Activated gamma-delta T cell treated with anti-CD3 and anti-CD28 coated beads, Interleukin-2, amount 50 U/mL, for 16 hours (primary cell): Measurements from ENCODE around the gene TMEM208.

Experiments
- DNase-seq: peaks from one replicate; pipeline ENCODE4 v3.0.0-alpha.2; 2020; ENCODE audit warnings: low read depth

TMEM208 gene

GRCh38 chr16:67209565-67209964 is 17.4 kb upstream of the TMEM208 start:
- no peak for DNase-seq

- DNase-seq, result no peak
Measured at GRCh38 chr16:67210069-67210937, 16.6 kb upstream of the TMEM208 start.

- DNase-seq, result no peak
Measured at GRCh38 chr16:67211674-67212073, 15.3 kb upstream of the TMEM208 start.

GRCh38 chr16:67212766-67213165 is 14.2 kb upstream of the TMEM208 start:
- DNase-seq, result no peak

GRCh38 chr16:67213197-67214019 is 13.5 kb upstream of the TMEM208 start:
- DNase-seq, result no peak

- no peak for DNase-seq
Measured at GRCh38 chr16:67215706-67216105, 11.2 kb upstream of the TMEM208 start.

- no peak for DNase-seq
Measured at GRCh38 chr16:67216612-67217490, 10.1 kb upstream of the TMEM208 start.

GRCh38 chr16:67223992-67224391 is 2.9 kb upstream of the TMEM208 start:
- DNase-seq, result no peak

GRCh38 chr16:67226295-67226803 is 581 bp upstream of the TMEM208 start:
- DNase-seq, result no peak

- no peak for DNase-seq
Measured at GRCh38 chr16:67227567-67227921, 614 bp downstream of the TMEM208 start.

- DNase-seq, result no peak
Measured at GRCh38 chr16:67228034-67228785, 1.3 kb downstream of the TMEM208 start.

- no peak for DNase-seq
Measured at GRCh38 chr16:67228905-67229304, 2.0 kb downstream of the TMEM208 start.

GRCh38 chr16:67229906-67230808 is 3.2 kb downstream of the TMEM208 start:
- no peak for DNase-seq

GRCh38 chr16:67230809-67231660 is 4.1 kb downstream of the TMEM208 start:
- DNase-seq, result no peak

GRCh38 chr16:67233596-67233995 is 6.7 kb downstream of the TMEM208 start:
- DNase-seq, result no peak

GRCh38 chr16:67234180-67234597 is 7.3 kb downstream of the TMEM208 start:
- no peak for DNase-seq

GRCh38 chr16:67235816-67236562 is 9.1 kb downstream of the TMEM208 start:
- no peak for DNase-seq
